ENCODE data around the gene TAOK1. TPM values are rescaled to one million over a fixed set of nuclear protein-coding genes. Genes with fewer than 3 reads are reported as not detected.

TAOK1 gene
- total and polyA plus RNA-seq, 2 of the 13 experiments (the other 11 are each of a cell fraction or from before 2014, with no cell fraction given), result 14.1 to 23.0 TPM

GRCh38 chr17:29596811-29597210 is 206.6 kb downstream of the TAOK1 start:
- peaks cover 3 to 33% of the 10 kb centered on the region in 2 experiments; a peak in 3 of 5 replicates for H3K27me3 ChIP-seq (ENCODE audit: control insufficient read depth in 1 of 2, insufficient read depth in 2 of 2, low read length in 2 of 2)
- H2AFZ ChIP-seq (ENCODE audit: low read length), result no peak overlapping the region
- no peaks in the 10 kb centered on the region for H3K36me3 ChIP-seq (replicated peaks in 1 of 2; ENCODE audit: control insufficient read depth in 1 of 2, insufficient read depth in 2 of 2, low read length in 2 of 2)
- intact Hi-C loops (cut with micrococcal nuclease; ENCODE audit: unreplicated experiment), result loop anchor here (10.0 kb wide), 1 partner anchor 222 kb away; no protein-coding TSS in a partner anchor
- WGBS (ENCODE audit: low lambda C conversion rate), result 36% methylated on average over 4 of the region's 9 CpGs
- no peak for FAIRE-seq
- H3K4me2 ChIP-seq (ENCODE audit: low read depth, low read length), result no peak overlapping the region
- no peak overlapping the region for H3K27ac ChIP-seq (ENCODE audit: extremely low read length, insufficient read depth, low read length)
- H4K20me1 ChIP-seq (ENCODE audit: insufficient read depth, low read length), result no peaks in the 10 kb centered on the region
- in situ Hi-C loops (cut with HindIII; ENCODE audit: extremely low pct_ligation_motif_present, low pct_unique_long_range_greater_than_20kb), result no loop called here
- no peak for ATAC-seq
- H3K79me2 ChIP-seq (ENCODE audit: insufficient read depth, low read length), result no peaks in the 10 kb centered on the region
- ChIA-PET CTCF (ENCODE audit: low intra/inter-chr PET ratio, low total read pairs) (no interaction called here), POLR2A (no interaction called here)
- no peak for DNase-seq (ENCODE audit: low spot score)
- H3K4me3 ChIP-seq (replicated peaks in 1 of 3; ENCODE audit: insufficient read depth in 1 of 3, low read depth in 2 of 3, low read length in 3 of 3), result no peak overlapping the region
- TF ChIP-seq THAP11 (CRISPR knock-in tag; IDR thresholded peaks at IDR 0.05) (no peak), ZNF331 (CRISPR knock-in tag; IDR thresholded peaks at IDR 0.05) (no peak), PRDM4 (CRISPR knock-in tag; IDR thresholded peaks at IDR 0.05; ENCODE audit: borderline replicate concordance) (no peak), GTF2F1 (IDR thresholded peaks at IDR 0.05; ENCODE audit: low read length) (no peak), KLF9 (CRISPR knock-in tag; IDR thresholded peaks at IDR 0.05; ENCODE audit: low read depth) (no peak), ZEB1 (IDR thresholded peaks at IDR 0.05; ENCODE audit: insufficient replicate concordance, low read depth) (no peak)
- peaks cover 51% of the 10 kb centered on the region for H3K4me1 ChIP-seq (ENCODE audit: insufficient read depth, low read length)
- H3K9me3 ChIP-seq (ENCODE audit: low read length), result no peaks in the 10 kb centered on the region
- BruUV-seq (replicated peaks), result no TSS peak
- H3K9ac ChIP-seq (ENCODE audit: insufficient read depth, low read depth, low read length), result no peak overlapping the region

Measured in HepG2 (cell line).